Activated naive CD8-positive, alpha-beta T cell treated with anti-CD3 and anti-CD28 coated beads, Interleukin-2, amount 10 ng/mL, durations not matched to agents 7 days and 5 days (primary cell): ENCODE data around the gene MYLK4. TPM values are rescaled to one million over a fixed set of nuclear protein-coding genes. Genes with fewer than 3 reads are reported as not detected.

Source experiments
- ATAC-seq: fragments of 150-1000 bp; cut with Tn5 transposase; one replicate; pipeline ENCODE4 v1.10.0; 2021; ENCODE audit warnings: low read depth, moderate library complexity
- POLR2A ChIA-PET: fragments of 350-600 bp; sonication (Branson Sonifier 250); formaldehyde crosslinking; loops from one replicate; lab custom pipeline; 2021; ENCODE audit warnings: antibody characterized with exemption; lab: Charles Lee
- DNase-seq: peaks from one replicate; pipeline ENCODE4 v3.0.0; 2021
- H3K27ac Mint-ChIP-seq: one replicate; pipeline ENCODE4 v1.8.0; 2022; ENCODE audit warnings: mild to moderate bottlenecking, mixed read lengths
- H3K27me3 Mint-ChIP-seq: one replicate; pipeline ENCODE4 v1.8.0; 2022; ENCODE audit warnings: mild to moderate bottlenecking, moderate library complexity, mixed read lengths
- H3K36me3 Mint-ChIP-seq: one replicate; pipeline ENCODE4 v1.8.0; 2021; ENCODE audit warnings: mild to moderate bottlenecking, mixed read lengths
- H3K4me1 Mint-ChIP-seq: one replicate; pipeline ENCODE4 v1.8.0; 2021; ENCODE audit warnings: mixed read lengths
- H3K4me3 Mint-ChIP-seq: one replicate; pipeline ENCODE4 v1.8.0; 2022; ENCODE audit warnings: mild to moderate bottlenecking, moderate library complexity, mixed read lengths
- H3K9me3 Mint-ChIP-seq: one replicate; pipeline ENCODE4 v1.8.0; 2021; ENCODE audit warnings: mixed read lengths
- total RNA-seq, 2 experiments: library from RNA; stranded (reverse); gene quantifications; one replicate each; pipeline ENCODE4 v1.2.3, GENCODE V29; 2021

Gene MYLK4
- total RNA-seq, 2 experiments from 2014 or later = 0.33 to 0.62 TPM

DNA sequence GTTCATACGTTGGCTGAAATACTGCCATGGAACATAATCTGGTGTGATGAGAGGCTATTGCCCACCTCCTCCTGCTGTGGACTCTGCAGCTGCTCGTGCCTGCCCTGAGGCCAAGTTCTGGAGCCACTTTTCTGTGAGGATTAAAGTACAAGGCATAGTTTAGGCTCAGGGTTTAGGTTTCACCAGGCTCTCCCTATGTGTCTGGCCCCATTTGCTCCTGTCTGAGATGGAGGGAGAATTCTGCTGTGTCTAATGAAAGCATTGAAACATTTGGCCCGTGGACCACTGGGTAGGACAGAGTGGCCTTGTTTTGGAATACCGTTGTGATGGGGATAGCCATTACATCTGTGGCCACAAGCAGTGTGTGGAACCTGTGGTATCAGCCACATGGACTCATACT, 20.4 kb upstream of the MYLK4 start:
- no peak for ATAC-seq
- no peak overlapping the region for H3K27ac Mint-ChIP-seq
- peaks cover 34% of the 10 kb centered on the region for H3K36me3 Mint-ChIP-seq
- H3K4me3 Mint-ChIP-seq = no peak overlapping the region
- H3K27me3 Mint-ChIP-seq = no peaks in the 10 kb centered on the region
- H3K4me1 Mint-ChIP-seq = peaks cover 45% of the 10 kb centered on the region
- DNase-seq = no peak
- H3K9me3 Mint-ChIP-seq = no peaks in the 10 kb centered on the region
- POLR2A ChIA-PET = interaction anchor here (0.7 kb wide), 1 partner anchor 209 kb away, joined by 3 read pairs; no protein-coding TSS in a partner anchor

DNA sequence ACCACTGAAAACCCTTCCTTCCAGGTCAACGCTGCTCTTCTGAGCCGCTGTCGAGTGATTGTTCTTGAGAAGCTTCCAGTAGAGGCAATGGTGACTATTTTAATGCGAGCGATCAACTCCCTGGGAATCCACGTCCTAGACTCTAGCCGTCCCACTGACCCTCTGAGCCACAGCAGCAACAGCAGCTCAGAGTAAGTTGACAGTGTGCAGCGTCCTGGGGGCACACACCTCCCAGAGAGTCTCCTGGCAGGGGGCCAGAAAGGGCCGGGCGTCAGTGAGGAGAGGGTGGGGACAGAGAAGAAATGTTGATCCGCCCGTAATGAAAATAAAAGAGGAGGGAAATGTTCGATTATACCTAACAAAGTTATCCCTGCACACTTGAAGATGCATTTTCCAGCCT, 19.4 kb upstream of the MYLK4 start:
- Mint-ChIP-seq H3K27ac (no peak overlapping the region), H3K4me3 (no peak overlapping the region), H3K36me3 (peaks cover 30% of the 10 kb centered on the region), H3K9me3 (no peaks in the 10 kb centered on the region), H3K27me3 (no peaks in the 10 kb centered on the region), H3K4me1 (peaks cover 42% of the 10 kb centered on the region)
- ATAC-seq = no peak
- POLR2A ChIA-PET = no interaction called here
- DNase-seq = no peak

DNA sequence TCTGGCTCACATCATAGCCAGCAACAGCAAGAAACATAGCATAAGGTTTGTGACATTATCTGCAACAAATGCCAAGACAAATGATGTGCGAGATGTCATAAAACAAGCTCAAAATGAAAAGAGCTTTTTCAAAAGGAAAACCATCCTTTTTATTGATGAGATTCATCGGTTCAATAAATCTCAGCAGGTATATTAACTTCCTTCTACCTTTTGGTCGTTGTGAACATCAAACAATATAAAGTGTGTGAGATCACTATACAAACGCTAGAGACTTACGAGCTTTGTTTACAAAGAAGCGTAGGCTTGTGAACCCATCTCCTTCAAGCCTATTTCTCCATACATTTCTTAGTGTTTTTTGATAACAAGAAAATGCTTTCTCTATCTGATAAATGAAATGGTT, 18.0 kb upstream of the MYLK4 start:
- Mint-ChIP-seq H3K27ac (no peak overlapping the region), H3K4me3 (peak overlapping the region; percentile 94), H3K9me3 (no peaks in the 10 kb centered on the region), H3K36me3 (peaks cover 22% of the 10 kb centered on the region), H3K4me1 (peaks cover 43% of the 10 kb centered on the region), H3K27me3 (no peaks in the 10 kb centered on the region)
- DNase-seq (no peak), ATAC-seq (no peak)
- POLR2A ChIA-PET = interaction anchor here (0.7 to 5.1 kb wide), 2 partner anchors 62 to 72 kb away, joined by 3 to 27 read pairs; partner anchors contain the start of gene SERPINB1

DNA sequence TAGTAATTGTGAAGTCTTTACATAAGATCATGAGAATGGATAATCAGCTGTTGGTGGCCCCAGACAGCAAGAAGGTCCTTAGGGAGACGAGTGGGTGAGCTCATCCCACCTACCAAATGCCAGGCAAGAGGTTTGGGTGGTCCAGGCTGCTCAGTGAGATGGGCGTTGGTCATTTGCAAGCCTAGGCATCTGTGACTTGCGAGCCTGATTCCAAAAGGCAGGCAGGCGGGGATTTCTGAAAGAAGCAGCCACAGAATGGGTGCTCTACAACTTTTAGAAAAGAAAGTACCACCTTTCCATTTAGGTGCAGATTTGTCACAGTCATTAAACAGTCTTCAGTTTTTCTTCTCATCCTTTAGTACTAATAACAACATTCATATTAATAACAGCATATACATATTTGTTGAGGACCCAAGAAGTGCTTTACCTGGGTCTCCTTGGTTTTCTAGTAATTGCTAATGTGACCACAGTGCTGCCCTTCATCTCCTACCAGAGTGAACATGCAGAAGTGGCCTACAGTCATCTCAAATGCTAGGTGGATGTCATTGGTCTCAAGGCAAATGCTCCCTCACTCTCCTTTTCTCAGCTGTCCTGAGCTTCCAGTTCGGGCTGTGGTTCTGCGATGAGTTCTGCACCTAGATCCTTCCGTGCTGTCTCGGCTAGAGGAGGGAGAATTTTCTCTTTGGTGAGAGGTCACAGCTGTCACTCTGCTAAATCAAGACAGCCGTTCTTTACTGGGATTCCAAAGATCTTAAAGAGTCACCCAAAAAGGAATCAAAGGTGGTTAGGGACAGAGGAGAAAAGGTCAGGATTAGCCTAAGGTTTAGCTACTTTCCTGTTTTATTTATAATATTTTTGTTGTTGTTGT, 17.2 kb upstream of the MYLK4 start:
- ATAC-seq = no peak
- peaks cover 43% of the 10 kb centered on the region for H3K4me1 Mint-ChIP-seq
- no peaks in the 10 kb centered on the region for H3K27me3 Mint-ChIP-seq
- no peaks in the 10 kb centered on the region for H3K9me3 Mint-ChIP-seq
- H3K4me3 Mint-ChIP-seq = peak overlapping the region; percentile 94
- POLR2A ChIA-PET = interaction anchor here (5.1 kb wide), 1 partner anchor 73 kb away, joined by 27 read pairs; the partner anchor contains the start of gene SERPINB1
- H3K36me3 Mint-ChIP-seq = peaks cover 15% of the 10 kb centered on the region
- no peak for DNase-seq
- peak overlapping the region; percentile 24 for H3K27ac Mint-ChIP-seq

DNA sequence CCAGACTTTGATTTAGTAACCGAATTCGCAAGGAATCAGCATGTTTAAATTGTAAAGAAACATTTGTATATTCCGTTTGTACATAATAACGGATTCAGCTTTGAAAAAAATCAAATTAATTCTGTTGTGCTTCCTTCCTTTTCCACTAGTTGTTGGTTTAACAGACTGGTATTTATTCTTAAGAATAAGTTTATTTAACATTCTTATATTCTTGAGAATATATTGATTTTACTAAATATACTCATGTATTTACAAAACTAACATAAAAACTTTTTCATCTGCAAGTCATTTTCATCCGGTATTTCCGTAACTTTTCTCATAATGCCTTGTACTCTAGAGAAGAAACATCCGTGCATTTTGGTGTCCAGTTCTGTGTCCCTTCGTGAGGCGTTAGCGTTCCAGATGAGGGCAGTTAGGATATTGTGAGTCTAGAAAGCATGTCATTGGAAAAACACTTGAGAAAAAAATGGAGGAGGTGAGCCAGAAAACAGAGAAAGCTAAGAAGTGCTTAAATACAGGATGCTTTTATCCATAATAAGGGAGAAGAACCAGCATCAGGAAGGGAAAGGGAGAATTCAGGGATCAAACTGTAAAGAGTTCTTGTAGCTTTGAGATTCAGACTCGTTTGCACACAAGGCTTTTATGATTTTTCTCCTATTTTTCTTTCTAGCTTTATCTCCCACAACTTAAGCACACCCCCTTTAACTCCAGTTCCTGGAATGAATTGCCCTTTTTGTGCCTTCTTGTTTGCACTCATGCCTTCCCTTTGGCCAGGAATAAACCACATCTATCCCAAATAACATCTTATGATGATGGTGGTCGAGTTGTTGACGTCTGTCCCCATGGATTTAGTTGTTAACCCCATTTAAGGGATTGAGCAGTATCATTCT, 16.3 kb upstream of the MYLK4 start:
- peaks cover 12% of the 10 kb centered on the region for H3K36me3 Mint-ChIP-seq
- H3K4me3 Mint-ChIP-seq = peak overlapping the region; percentile 94
- H3K9me3 Mint-ChIP-seq = peaks cover 2% of the 10 kb centered on the region
- peak overlapping the region; percentile 88 for H3K27ac Mint-ChIP-seq
- peaks cover 43% of the 10 kb centered on the region for H3K4me1 Mint-ChIP-seq
- POLR2A ChIA-PET = interaction anchor here (0.7 to 5.1 kb wide), 6 partner anchors 10 to 534 kb away, joined by 3 to 27 read pairs (median 6); partner anchors contain the start of genes RIPK1 and SERPINB1
- DNase-seq (no peak), ATAC-seq (no peak)
- H3K27me3 Mint-ChIP-seq = no peaks in the 10 kb centered on the region

DNA sequence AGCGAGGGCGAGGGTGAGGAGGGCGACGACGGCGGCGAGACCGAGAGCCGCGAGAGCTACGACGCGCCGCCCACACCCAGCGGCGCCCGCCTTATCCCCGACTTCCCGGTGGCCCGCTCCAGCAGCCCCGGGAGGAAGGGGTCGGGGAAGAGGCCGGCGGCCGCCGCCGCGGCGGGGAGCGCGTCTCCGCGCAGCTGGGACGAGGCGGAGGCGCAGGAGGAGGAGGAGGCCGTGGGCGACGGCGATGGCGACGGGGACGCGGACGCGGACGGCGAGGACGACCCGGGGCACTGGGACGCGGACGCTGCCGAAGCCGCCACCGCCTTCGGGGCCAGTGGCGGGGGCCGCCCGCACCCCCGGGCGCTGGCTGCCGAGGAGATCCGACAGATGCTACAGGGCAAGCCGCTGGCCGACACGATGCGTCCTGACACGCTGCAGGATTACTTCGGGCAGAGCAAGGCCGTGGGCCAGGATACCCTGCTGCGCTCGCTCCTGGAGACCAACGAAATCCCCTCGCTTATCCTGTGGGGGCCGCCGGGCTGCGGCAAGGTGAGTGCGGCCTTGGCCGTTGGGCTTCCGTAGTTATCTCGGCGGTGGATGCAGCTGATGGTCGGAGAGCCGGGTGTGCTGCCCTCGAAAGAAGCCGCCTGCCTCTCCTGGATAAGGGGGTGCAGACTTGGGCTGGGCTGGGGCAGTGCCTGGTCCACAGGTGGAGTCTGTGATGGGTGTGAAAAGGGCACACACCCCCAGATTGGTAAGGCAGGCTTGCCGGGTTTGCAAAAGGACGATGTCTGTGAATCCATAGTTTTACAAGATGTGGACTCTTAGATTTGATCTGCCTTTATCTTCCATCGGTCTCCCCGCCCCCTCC, 15.4 kb upstream of the MYLK4 start:
- Mint-ChIP-seq H3K36me3 (peaks cover 10% of the 10 kb centered on the region), H3K27ac (peak overlapping the region; percentile 88), H3K4me3 (peak overlapping the region; percentile 94), H3K4me1 (peaks cover 40% of the 10 kb centered on the region), H3K9me3 (peaks cover 2% of the 10 kb centered on the region), H3K27me3 (no peaks in the 10 kb centered on the region)
- no peak for ATAC-seq
- DNase-seq = peak; percentile 74
- POLR2A ChIA-PET = interaction anchor here (0.7 to 5.1 kb wide), 11 partner anchors 9 to 533 kb away, joined by 3 to 27 read pairs (median 6); partner anchors contain the start of genes RIPK1 and SERPINB1

DNA sequence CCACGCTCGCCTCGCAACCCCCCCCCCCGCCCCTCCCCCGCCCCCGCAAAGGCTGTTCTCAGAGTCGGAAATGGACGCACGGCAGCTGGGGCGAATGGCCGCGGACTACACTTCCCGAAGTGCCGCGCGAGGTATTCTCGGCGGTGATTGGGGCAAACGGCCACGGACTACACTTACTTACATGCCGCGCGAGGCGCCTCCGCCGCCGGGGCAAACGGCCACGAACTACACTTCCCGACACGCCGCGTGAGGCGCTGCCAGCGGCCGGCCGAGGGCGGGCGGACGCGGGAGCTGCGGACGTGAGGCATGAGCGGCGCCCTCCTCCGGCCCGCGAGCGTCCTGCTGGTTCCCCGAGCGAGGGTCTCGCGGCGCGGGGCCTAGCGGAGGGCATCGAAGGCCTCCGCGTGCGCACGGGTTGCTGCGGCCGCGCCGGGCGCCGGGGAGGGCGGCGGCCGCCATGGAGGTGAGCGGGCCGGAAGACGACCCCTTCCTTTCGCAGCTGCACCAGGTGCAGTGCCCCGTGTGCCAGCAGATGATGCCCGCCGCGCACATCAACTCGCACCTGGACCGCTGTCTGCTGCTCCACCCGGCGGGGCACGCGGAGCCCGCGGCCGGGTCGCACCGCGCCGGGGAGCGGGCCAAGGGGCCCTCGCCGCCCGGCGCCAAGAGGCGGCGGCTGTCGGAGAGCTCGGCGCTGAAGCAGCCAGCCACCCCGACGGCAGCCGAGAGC, 14.6 kb upstream of the MYLK4 start, which contains the start of gene WRNIP1:
Gene WRNIP1 (plus strand): TSS at position 228 of the 730 bp plus-strand sequence. CDS start 230 bp downstream, at position 458.
- peaks cover 2% of the 10 kb centered on the region for H3K9me3 Mint-ChIP-seq
- H3K27me3 Mint-ChIP-seq = no peaks in the 10 kb centered on the region
- peak within 1 kb of the TSS; percentile 94 for H3K4me3 Mint-ChIP-seq
- H3K36me3 Mint-ChIP-seq = peaks cover 6% of the 10 kb centered on the region
- DNase-seq = peak; percentile 95
- POLR2A ChIA-PET = interaction anchor here (0.7 to 5.1 kb wide), 10 partner anchors 10 to 532 kb away, joined by 3 to 27 read pairs (median 6); partner anchors contain the start of genes RIPK1 and SERPINB1
- H3K27ac Mint-ChIP-seq = peak within 1 kb of the TSS; percentile 95
- peaks cover 41% of the 10 kb centered on the region for H3K4me1 Mint-ChIP-seq
- peak; percentile 89 for ATAC-seq

DNA sequence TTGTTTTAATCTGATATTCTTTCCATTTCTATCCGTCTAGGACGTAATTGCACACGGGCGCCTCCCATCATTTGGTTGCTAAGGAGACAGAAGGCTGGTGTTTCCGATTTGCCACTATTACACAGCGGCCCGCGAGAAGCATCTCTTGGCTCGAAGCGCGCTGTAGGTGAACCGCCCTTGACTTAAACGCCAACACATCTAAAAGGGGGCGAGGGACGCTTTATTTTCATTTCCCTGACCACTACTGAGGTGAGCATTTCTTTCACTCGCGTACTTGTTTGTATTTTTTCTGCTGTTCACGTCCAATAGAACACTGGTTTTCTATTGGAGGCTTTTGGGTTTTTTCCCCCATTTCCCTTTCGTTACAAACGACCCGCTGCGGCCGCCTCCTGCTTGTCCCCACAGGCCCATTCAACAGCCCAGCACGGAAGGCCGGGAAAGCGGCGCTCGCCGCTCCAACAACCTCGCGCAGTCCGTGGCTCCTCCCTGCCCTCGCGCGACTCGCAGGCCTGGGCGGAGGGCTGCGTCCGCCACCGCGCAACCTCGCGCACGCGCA, 14.0 kb upstream of the MYLK4 start:
- Mint-ChIP-seq H3K36me3 (peaks cover 4% of the 10 kb centered on the region), H3K27me3 (no peaks in the 10 kb centered on the region), H3K4me1 (peaks cover 35% of the 10 kb centered on the region), H3K27ac (peak overlapping the region; percentile 95), H3K4me3 (peak overlapping the region; percentile 94), H3K9me3 (peaks cover 2% of the 10 kb centered on the region)
- DNase-seq (peak; percentile 62), ATAC-seq (peak; percentile 72)
- POLR2A ChIA-PET = interaction anchor here (1.2 to 5.1 kb wide), 7 partner anchors 11 to 303 kb away, joined by 3 to 27 read pairs (median 9); partner anchors contain the start of genes RIPK1 and SERPINB1

DNA sequence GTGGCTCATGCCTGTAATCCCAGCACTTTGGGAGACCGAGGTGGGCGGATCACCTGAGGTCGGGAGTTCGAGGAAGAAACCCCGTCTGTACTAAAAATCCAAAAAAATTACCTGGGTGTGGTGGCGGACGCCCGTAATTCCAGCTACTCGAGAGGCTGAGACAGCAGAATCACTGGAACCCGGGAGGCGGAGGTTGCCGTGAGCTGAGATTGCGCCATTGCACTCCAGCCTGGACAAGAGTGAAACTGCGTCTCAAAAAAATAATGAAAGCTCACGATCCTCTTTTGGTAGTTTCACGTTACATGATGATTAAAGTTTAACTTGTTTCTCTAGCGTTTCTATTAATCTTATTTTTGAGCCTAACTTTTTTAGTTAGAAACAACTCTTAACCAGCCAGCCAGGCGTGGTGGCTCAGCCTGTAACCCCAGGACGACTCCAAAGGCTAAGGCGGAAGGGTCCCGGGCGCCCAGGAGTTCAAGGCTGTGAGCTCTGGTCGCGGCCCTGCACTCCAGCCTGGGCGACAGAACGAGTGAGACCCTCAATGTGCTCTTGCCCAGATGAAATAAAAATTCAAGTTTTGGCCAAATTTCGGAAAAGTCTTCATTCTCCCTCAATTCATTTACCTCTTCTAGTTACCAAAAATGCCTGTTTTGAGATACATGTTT, 13.3 kb upstream of the MYLK4 start:
- H3K4me1 Mint-ChIP-seq = peaks cover 35% of the 10 kb centered on the region
- DNase-seq = no peak

DNA sequence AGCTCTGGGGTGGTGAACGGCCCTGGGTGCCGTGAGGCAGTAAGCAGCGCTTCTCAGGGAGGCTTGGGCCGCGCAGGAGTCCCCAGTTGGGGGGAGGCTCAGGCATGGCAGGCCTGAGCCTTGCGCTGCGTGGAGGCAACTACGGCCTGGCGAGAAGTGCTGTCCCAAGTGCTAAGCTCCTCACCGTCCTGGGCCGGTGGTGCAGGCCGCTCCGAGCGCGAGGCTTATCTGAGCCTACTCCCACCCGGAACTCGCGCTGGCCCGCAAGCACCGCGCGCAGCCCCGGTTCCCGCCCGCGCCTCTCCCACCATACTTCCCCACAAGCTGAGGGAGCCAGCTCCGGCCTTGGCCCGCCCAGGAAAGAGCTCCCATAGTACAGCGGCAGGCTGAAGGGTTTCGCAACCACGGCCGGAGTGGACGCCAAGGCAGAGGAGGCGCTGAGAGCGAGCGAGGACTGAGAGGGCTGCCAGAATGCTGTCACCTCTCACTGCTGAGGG, 12.7 kb upstream of the MYLK4 start:
- Mint-ChIP-seq H3K4me3 (peak overlapping the region; percentile 94), H3K27me3 (no peaks in the 10 kb centered on the region), H3K36me3 (peaks cover 3% of the 10 kb centered on the region), H3K27ac (peak overlapping the region; percentile 95), H3K4me1 (peaks cover 31% of the 10 kb centered on the region), H3K9me3 (peaks cover 2% of the 10 kb centered on the region)
- POLR2A ChIA-PET = interaction anchor here (1.1 to 2.9 kb wide), 3 partner anchors 177 to 300 kb away, joined by 3 to 22 read pairs (median 3); no protein-coding TSS in a partner anchor
- DNase-seq = no peak
- ATAC-seq = no peak

More for the DNA sequence above, 13.3 kb upstream of the MYLK4 start:
- ATAC-seq = no peak
- Mint-ChIP-seq H3K27me3 (no peaks in the 10 kb centered on the region), H3K9me3 (peaks cover 2% of the 10 kb centered on the region), H3K27ac (peak overlapping the region; percentile 95), H3K4me3 (peak overlapping the region; percentile 94), H3K36me3 (peaks cover 4% of the 10 kb centered on the region)
- POLR2A ChIA-PET = interaction anchor here (1.2 to 2.9 kb wide), 2 partner anchors 176 to 226 kb away, joined by 3 to 22 read pairs; no protein-coding TSS in a partner anchor
